ENCODE results near the gene POLR3K.

DNA sequence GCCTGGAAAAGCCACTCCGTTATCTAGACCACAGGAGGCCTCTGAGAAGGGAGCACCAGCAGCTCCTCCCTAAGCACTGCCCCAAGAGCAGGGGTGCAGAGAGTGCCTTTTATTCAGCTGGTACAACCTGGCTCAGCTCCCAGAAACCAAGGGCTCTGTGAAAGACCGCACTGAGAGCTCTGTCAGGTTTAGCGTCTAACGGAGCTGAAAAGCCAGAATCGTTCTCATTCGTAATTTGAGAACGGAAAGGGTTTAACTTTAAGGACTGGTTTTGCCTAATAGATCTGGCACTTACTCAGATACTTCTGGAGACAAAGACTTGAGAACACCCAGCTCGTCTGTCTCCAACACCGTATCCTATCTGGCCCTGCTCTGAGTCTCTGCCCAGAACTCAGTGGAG is 38.1 kb upstream of the POLR3K start:
- no peak for TF ChIP-seq SUZ12 (IDR thresholded peaks at IDR 0.05)
- no peak for TF ChIP-seq BHLHE40 (IDR thresholded peaks at IDR 0.05; ENCODE audit: borderline replicate concordance)
- no peak for TF ChIP-seq HDGF (IDR thresholded peaks at IDR 0.05; ENCODE audit: borderline replicate concordance)
- TF ChIP-seq FOXK2 (IDR thresholded peaks at IDR 0.05): no peak
- TF ChIP-seq FOXM1 (IDR thresholded peaks at IDR 0.05; ENCODE audit: borderline replicate concordance): no peak
- TF ChIP-seq ELF4 (IDR thresholded peaks at IDR 0.05): no peak
- no peak for TF ChIP-seq L3MBTL2 (conservative IDR thresholded peaks at IDR 0.05)
- TF ChIP-seq TARDBP (IDR thresholded peaks at IDR 0.05): no peak
- no peak for TF ChIP-seq FOXA1 (IDR thresholded peaks at IDR 0.05)
- no peak for TF ChIP-seq SP1 (IDR thresholded peaks at IDR 0.05)
- TF ChIP-seq, protein P1, sequence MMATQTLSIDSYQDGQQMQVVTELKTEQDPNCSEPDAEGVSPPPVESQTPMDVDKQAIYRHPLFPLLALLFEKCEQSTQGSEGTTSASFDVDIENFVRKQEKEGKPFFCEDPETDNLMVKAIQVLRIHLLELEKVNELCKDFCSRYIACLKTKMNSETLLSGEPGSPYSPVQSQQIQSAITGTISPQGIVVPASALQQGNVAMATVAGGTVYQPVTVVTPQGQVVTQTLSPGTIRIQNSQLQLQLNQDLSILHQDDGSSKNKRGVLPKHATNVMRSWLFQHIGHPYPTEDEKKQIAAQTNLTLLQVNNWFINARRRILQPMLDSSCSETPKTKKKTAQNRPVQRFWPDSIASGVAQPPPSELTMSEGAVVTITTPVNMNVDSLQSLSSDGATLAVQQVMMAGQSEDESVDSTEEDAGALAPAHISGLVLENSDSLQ (IDR thresholded peaks at IDR 0.05): no peak
- no peak for TF ChIP-seq NFRKB (IDR thresholded peaks at IDR 0.05)
